NB4 (cell line): ENCODE results near the gene FABP1.

ENCODE experiments used
- DNase-seq: peaks from one replicate; pipeline ENCODE4 v3.0.0; 2010; ENCODE audit warnings: low read depth
- H3K4me3 ChIP-seq: one replicate; pipeline ENCODE4 v1.5.1; 2011; ENCODE audit warnings: mild to moderate bottlenecking, low read depth, low read length, moderate library complexity
- CTCF ChIP-seq: IDR thresholded peaks from one replicate; pipeline ENCODE4 v1.5.1; 2012; ENCODE audit warnings: low read depth, low read length
- MAX ChIP-seq: IDR thresholded peaks from 2 replicates; pipeline ENCODE4 v1.6.1; 2011; ENCODE audit warnings: low read depth, low read length
- MYC ChIP-seq: IDR thresholded peaks from 2 replicates; pipeline ENCODE4 v1.6.1; 2011; ENCODE audit warnings: low read depth, low read length
- POLR2A ChIP-seq: IDR thresholded peaks from 2 replicates; pipeline ENCODE4 v1.6.1; 2011; ENCODE audit warnings: mild to moderate bottlenecking; ENCODE audit not compliant: insufficient read length; ENCODE audit errors: extremely low read depth

Gene FABP1

GRCh38 chr2:88144271-88144670 is 16.4 kb upstream of the FABP1 start:
- H3K4me3 ChIP-seq = no peak overlapping the region
- TF ChIP-seq POLR2A (no peak), CTCF (no peak), MYC (no peak), MAX (no peak)
- DNase-seq = no peak

- no peak overlapping the region for H3K4me3 ChIP-seq
- TF ChIP-seq MYC = no peak
- no peak for TF ChIP-seq POLR2A
- TF ChIP-seq CTCF = no peak
- TF ChIP-seq MAX = no peak
- no peak for DNase-seq
Observed at GRCh38 chr2:88141952-88142351, 14.1 kb upstream of the FABP1 start.

GRCh38 chr2:88139804-88140203 is 11.9 kb upstream of the FABP1 start:
- H3K4me3 ChIP-seq = no peak overlapping the region
- TF ChIP-seq POLR2A (no peak), MYC (no peak), MAX (no peak), CTCF (no peak)
- no peak for DNase-seq

- no peak for DNase-seq
- H3K4me3 ChIP-seq = no peak overlapping the region
- TF ChIP-seq MAX (no peak), CTCF (no peak), MYC (no peak), POLR2A (no peak)
Observed at GRCh38 chr2:88139203-88139702, 11.4 kb upstream of the FABP1 start.

- DNase-seq = no peak
Observed at GRCh38 chr2:88137833-88138232, 10.0 kb upstream of the FABP1 start.

More at GRCh38 chr2:88137833-88138232, 10.0 kb upstream of the FABP1 start:
- no peak overlapping the region for H3K4me3 ChIP-seq
- no peak for TF ChIP-seq MYC
- TF ChIP-seq CTCF = no peak
- TF ChIP-seq POLR2A = no peak
- no peak for TF ChIP-seq MAX
